Inferior parietal cortex (tissue), 1 donor: ENCODE data around the gene OR10V1.
"Not testable (repeated sequence)": the region's sequence is repeated elsewhere in the genome, so short reads cannot be mapped to it uniquely, and the experiment has no call there.

Experiments used
- DNase-seq: peaks from one replicate; pipeline ENCODE4 v3.0.0-alpha.2; 2016; ENCODE audit errors: extremely low spot score

OR10V1 gene

GRCh38 chr11:59710136-59710847 lies 3.4 kb downstream of the OR10V1 start:
- DNase-seq, result no peak

- no peak for DNase-seq
These were observed 5.1 kb downstream of the OR10V1 start for GRCh38 chr11:59708537-59708936.

GRCh38 chr11:59707371-59707770 lies 6.3 kb downstream of the OR10V1 start:
- DNase-seq, result no peak

GRCh38 chr11:59706518-59707285 lies 6.9 kb downstream of the OR10V1 start:
- DNase-seq, result no peak

- DNase-seq, result no peak
These were observed 8.4 kb downstream of the OR10V1 start for GRCh38 chr11:59705294-59705693.

GRCh38 chr11:59703515-59703914 lies 10.1 kb downstream of the OR10V1 start:
- DNase-seq, result not testable (repeated sequence)

- DNase-seq, result not testable (repeated sequence)
These were observed 13.5 kb downstream of the OR10V1 start for GRCh38 chr11:59700157-59700556.

- no peak for DNase-seq
These were observed 15.1 kb downstream of the OR10V1 start for GRCh38 chr11:59698506-59698905.

GRCh38 chr11:59692915-59693314 lies 20.7 kb downstream of the OR10V1 start:
- no peak for DNase-seq

- no peak for DNase-seq
These were observed 22.5 kb downstream of the OR10V1 start for GRCh38 chr11:59691156-59691555.

- DNase-seq, result no peak
These were observed 24.6 kb downstream of the OR10V1 start for GRCh38 chr11:59689015-59689414.

- DNase-seq, result not testable (repeated sequence)
These were observed 32.4 kb downstream of the OR10V1 start for GRCh38 chr11:59681260-59681725.

GRCh38 chr11:59680287-59681154 lies 33.1 kb downstream of the OR10V1 start:
- peak; percentile 33 for DNase-seq

- DNase-seq, result no peak
These were observed 34.3 kb downstream of the OR10V1 start for GRCh38 chr11:59679347-59679746.

GRCh38 chr11:59678813-59679165 lies 34.9 kb downstream of the OR10V1 start:
- no peak for DNase-seq

- DNase-seq, result no peak
These were observed 35.4 kb downstream of the OR10V1 start for GRCh38 chr11:59678118-59678812.

GRCh38 chr11:59676205-59676604 lies 37.4 kb downstream of the OR10V1 start:
- no peak for DNase-seq

- no peak for DNase-seq
These were observed 39.4 kb downstream of the OR10V1 start for GRCh38 chr11:59674291-59674690.

- no peak for DNase-seq
These were observed 40.4 kb downstream of the OR10V1 start for GRCh38 chr11:59673291-59673690.

GRCh38 chr11:59671471-59671870 lies 42.2 kb downstream of the OR10V1 start:
- DNase-seq, result no peak

- DNase-seq, result peak; percentile 42
These were observed 44.0 kb downstream of the OR10V1 start for GRCh38 chr11:59669611-59670009.
